ENCODE results near the gene MEX3C.

- TF ChIP-seq EZH2phosphoT487 (IDR thresholded peaks at IDR 0.05; ENCODE audit: low read depth, severe bottlenecking, unreplicated experiment) (no peak), CTCF (IDR thresholded peaks at IDR 0.05; ENCODE audit: poor library complexity) (no peak), EZH2 (IDR thresholded peaks at IDR 0.05; ENCODE audit: borderline replicate concordance) (no peak)
These were observed 445 bp downstream of the MEX3C start for GRCh38 chr18:51196811-51197660.

All from hepatocyte (in vitro differentiated cells).